Measurements from ENCODE around the gene MOK. TPM values are rescaled to one million over a fixed set of nuclear protein-coding genes. Genes with fewer than 3 reads are reported as not detected.
A peak's percentile ranks its signal among the peaks of the same experiment; 100 is the strongest.

MOK gene
- total RNA-seq, 1 donor from 2014 or later, result 18.2 TPM

- TF ChIP-seq CTCF (conservative IDR thresholded peaks at IDR 0.05), result no peak
- no peaks in the 10 kb centered on the region for H3K9me3 Mint-ChIP-seq
Observed at GRCh38 chr14:102326583-102326982, 21.6 kb upstream of the MOK start.

GRCh38 chr14:102325791-102326345, 20.9 kb upstream of the MOK start:
- Mint-ChIP-seq H3K9me3 (no peaks in the 10 kb centered on the region), H3K4me1 (peaks cover 13% of the 10 kb centered on the region), H3K27ac (ENCODE audit: unreplicated experiment) (no peak overlapping the region), H3K27me3 (ENCODE audit: low read depth) (no peaks in the 10 kb centered on the region), H3K4me3 (no peak overlapping the region), H3K36me3 (ENCODE audit: low read depth) (peaks cover 2% of the 10 kb centered on the region)
- TF ChIP-seq CTCF (conservative IDR thresholded peaks at IDR 0.05), result no peak
- DNase-seq (ENCODE audit: low read depth, low spot score), result no peak

More at GRCh38 chr14:102326583-102326982, 21.6 kb upstream of the MOK start:
- Mint-ChIP-seq H3K4me3 (peak overlapping the region; percentile 34), H3K36me3 (ENCODE audit: low read depth) (peaks cover 2% of the 10 kb centered on the region), H3K4me1 (peaks cover 10% of the 10 kb centered on the region), H3K27me3 (ENCODE audit: low read depth) (no peaks in the 10 kb centered on the region), H3K27ac (ENCODE audit: unreplicated experiment) (no peak overlapping the region)
- no peak for DNase-seq (ENCODE audit: low read depth, low spot score)

GRCh38 chr14:102323102-102323501, 18.1 kb upstream of the MOK start:
- H3K9me3 Mint-ChIP-seq, result no peaks in the 10 kb centered on the region
- DNase-seq (ENCODE audit: low read depth, low spot score), result no peak

GRCh38 chr14:102321456-102322422, 16.8 kb upstream of the MOK start:
- H3K36me3 Mint-ChIP-seq (ENCODE audit: low read depth), result peaks cover 2% of the 10 kb centered on the region
- peaks cover 12% of the 10 kb centered on the region for H3K27me3 Mint-ChIP-seq (ENCODE audit: low read depth)
- TF ChIP-seq CTCF (conservative IDR thresholded peaks at IDR 0.05), result no peak
- H3K4me3 Mint-ChIP-seq, result peak overlapping the region; percentile 94
- H3K27ac Mint-ChIP-seq (ENCODE audit: unreplicated experiment), result no peak overlapping the region
- no peaks in the 10 kb centered on the region for H3K9me3 Mint-ChIP-seq
- no peak for DNase-seq (ENCODE audit: low read depth, low spot score)
- peaks cover 42% of the 10 kb centered on the region for H3K4me1 Mint-ChIP-seq

More at GRCh38 chr14:102323102-102323501, 18.1 kb upstream of the MOK start:
- no peak overlapping the region for H3K27ac Mint-ChIP-seq (ENCODE audit: unreplicated experiment)
- peaks cover 28% of the 10 kb centered on the region for H3K4me1 Mint-ChIP-seq
- peak overlapping the region; percentile 91 for H3K4me3 Mint-ChIP-seq
- H3K36me3 Mint-ChIP-seq (ENCODE audit: low read depth), result peaks cover 2% of the 10 kb centered on the region
- TF ChIP-seq CTCF (conservative IDR thresholded peaks at IDR 0.05), result peak; percentile 54
- peaks cover 5% of the 10 kb centered on the region for H3K27me3 Mint-ChIP-seq (ENCODE audit: low read depth)

- DNase-seq (ENCODE audit: low read depth, low spot score), result no peak
- H3K4me1 Mint-ChIP-seq, result peaks cover 50% of the 10 kb centered on the region
- H3K4me3 Mint-ChIP-seq, result peak overlapping the region; percentile 94
- H3K36me3 Mint-ChIP-seq (ENCODE audit: low read depth), result peaks cover 2% of the 10 kb centered on the region
- no peak overlapping the region for H3K27ac Mint-ChIP-seq (ENCODE audit: unreplicated experiment)
- no peak for TF ChIP-seq CTCF (conservative IDR thresholded peaks at IDR 0.05)
- peaks cover 15% of the 10 kb centered on the region for H3K27me3 Mint-ChIP-seq (ENCODE audit: low read depth)
- H3K9me3 Mint-ChIP-seq, result no peaks in the 10 kb centered on the region
Observed at GRCh38 chr14:102320671-102321455, 15.9 kb upstream of the MOK start.

Measured in neural crest cell (in vitro differentiated cells).